ENCODE data around the gene ZNF407.
A peak's percentile ranks its signal among the peaks of the same experiment; 100 is the strongest.
"Not testable (repeated sequence)": the region's sequence is repeated elsewhere in the genome, so short reads cannot be mapped to it uniquely, and the experiment has no call there.

Gene ZNF407, protein sequence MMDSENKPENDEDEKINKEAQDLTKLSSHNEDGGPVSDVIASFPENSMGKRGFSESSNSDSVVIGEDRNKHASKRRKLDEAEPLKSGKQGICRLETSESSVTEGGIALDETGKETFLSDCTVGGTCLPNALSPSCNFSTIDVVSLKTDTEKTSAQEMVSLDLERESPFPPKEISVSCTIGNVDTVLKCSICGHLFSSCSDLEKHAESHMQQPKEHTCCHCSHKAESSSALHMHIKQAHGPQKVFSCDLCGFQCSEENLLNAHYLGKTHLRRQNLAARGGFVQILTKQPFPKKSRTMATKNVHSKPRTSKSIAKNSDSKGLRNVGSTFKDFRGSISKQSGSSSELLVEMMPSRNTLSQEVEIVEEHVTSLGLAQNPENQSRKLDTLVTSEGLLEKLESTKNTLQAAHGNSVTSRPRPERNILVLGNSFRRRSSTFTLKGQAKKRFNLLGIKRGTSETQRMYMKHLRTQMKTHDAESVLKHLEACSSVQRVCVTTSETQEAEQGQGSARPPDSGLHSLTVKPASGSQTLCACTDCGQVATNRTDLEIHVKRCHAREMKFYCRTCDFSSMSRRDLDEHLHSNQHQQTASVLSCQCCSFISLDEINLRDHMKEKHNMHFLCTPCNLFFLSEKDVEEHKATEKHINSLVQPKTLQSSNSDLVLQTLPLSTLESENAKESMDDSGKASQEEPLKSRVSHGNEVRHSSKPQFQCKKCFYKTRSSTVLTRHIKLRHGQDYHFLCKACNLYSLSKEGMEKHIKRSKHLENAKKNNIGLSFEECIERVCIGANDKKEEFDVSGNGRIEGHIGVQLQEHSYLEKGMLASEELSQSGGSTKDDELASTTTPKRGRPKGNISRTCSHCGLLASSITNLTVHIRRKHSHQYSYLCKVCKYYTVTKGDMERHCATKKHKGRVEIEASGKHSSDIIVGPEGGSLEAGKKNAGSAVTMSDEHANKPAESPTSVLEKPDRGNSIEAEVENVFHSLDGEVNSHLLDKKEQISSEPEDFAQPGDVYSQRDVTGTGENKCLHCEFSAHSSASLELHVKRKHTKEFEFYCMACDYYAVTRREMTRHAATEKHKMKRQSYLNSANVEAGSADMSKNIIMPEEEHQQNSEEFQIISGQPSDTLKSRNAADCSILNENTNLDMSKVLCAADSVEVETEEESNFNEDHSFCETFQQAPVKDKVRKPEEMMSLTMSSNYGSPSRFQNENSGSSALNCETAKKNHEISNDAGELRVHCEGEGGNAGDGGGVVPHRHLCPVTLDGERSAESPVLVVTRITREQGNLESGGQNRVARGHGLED (N-terminal part only)

DNA sequence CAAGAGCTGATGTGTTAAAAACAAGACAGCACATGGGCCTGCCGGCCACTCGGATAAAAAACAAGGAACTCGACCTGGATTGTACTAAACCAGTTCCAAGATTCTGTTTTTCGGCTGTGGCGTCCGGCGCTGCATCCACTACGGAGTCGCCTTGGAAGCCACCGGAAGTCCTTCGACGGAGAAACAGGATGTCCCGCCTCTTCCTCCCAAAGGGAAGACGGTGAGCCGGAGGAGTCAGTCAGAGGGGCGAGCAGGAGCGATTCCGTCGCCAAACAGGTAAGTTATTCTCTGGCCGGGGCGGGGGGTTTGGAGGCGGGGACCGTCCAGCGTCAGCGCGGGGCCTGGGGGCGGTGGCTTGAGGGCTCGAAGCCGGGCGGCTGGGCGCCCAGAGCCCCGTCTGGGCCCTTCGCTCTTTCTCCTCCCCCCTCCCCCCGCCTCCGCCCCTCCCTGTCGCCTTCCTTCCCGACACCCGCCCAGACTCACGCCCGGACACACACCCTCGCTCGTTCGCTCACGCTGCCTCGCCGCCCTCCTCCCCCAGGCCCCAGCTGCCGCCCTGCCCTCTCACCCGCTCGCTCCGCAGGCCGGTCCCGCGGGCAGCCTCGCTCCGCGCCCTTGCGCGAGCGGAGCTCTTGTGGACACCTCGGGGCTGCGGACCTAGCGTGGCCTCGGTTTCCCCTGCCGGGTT is at the start of gene ZNF407:
Gene ZNF407, plus strand, starts transcription at position 209 of the 688 bp plus-strand sequence. CDS start 33,150 bp downstream, outside the sequence.
- DNase-seq (ENCODE audit: low read depth), result peak; percentile 65

DNA sequence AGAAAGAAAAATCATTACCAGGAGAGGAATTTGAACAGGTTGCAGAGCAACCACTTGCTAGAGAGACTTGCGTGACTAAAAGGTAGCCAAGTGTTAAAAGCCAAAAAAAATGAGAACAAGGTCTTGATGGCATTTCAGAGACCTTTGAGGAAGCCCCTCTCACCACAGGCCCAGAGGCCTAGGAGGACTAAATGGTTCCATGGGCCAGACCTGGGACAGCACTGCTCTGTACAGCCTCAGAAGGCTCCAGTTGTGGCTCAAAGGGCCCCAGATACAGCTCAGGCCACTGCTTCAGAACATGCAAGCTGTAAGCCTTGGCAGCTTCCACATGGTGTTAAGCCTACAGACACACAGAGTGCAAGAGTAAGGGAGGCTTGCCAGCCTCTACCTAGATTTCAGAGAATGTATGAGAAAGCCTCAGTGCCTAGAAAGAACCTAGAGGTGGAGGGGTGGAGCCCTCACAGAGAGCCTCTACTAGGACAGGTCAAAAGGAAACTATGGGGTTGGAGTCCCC is 48.0 kb upstream of the ZNF407 start:
- no peak for DNase-seq (ENCODE audit: low read depth)

DNA sequence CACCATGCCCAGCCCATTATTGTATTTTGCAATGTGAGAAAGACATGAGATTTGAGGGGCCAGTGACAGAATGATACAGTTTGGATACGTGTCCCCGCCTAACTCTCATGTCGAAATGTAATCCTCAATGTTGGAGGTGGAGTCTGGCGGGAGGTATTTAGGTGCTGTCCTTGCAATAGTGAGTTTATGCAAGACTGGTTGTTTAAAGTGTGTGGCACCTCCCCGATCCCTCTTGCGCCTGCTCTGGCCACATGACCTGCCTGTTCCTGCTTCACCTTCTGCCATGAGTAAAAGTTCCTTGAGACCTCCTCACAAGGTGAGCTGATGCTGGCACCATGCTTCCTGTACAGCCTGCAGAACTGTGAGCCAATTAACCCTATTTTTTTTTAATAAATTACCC is 46.8 kb upstream of the ZNF407 start:
- no peak for DNase-seq (ENCODE audit: low read depth)

DNA sequence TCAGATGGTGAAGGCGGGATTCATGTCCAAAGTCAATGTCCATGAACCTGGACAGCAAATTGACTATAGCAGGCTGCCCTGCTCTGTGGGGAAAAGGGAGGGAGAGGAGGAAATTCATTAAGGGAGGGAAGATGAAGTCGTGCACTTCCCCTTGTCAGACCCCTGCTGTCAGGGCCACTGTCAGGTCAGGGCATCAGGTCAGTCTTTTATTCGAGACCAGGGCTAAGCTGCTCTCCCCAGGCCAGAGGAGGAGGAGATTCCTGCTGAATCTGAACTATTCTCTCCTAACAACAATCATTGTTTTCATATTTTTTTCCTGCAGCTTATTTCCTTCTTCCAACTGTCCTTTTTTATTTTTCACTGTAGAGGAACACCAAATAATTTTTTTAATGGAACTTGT is 46.2 kb upstream of the ZNF407 start:
- DNase-seq (ENCODE audit: low read depth), result no peak

DNA sequence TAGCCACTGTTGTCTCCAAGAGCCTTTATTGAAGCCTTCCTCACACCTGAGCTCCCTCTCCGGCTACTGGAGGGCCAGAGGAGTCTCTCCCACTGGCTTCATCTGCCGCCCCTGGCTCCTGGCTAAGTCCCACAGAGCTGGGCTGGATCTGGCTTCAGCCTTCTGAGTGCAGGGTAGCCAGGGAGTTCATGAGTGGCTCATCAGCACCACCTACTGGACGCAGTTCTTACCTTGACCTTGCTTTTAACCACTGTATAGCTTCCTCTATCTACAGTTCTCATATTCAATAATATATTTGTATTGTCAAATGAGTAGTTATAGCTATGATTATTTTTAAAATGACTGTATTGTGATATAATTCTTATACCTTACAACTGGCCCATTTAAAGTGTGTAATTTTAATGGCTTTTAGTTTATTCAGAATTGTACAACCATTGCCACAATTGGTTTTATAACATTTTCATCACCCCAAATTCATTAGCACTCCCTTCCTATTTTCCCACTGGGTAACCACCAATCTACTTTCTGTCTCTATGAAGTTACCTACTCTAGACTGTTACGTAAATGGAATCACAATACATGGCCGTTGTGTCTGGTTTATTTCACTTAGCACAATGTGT is 45.6 kb upstream of the ZNF407 start:
- DNase-seq (ENCODE audit: low read depth), result peak; percentile 15

DNA sequence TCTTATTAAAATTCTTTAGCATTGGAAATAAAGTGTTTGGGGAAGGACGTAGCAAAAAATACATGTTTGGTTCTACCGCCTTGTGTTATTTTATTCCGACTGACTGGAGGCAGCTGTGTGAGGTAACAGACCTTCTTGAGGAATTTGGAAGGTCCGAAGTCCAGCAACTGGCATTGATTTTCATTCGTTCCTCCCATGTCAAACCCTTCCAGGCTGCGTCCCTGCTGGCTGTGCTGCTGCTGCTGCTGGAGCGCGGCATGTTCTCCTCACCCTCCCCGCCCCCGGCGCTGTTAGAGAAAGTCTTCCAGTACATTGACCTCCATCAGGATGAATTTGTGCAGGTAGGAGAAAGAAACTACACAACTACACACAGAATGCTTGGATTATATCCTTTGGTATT is 41.5 kb upstream of the ZNF407 start:
- no peak for DNase-seq (ENCODE audit: low read depth)

DNA sequence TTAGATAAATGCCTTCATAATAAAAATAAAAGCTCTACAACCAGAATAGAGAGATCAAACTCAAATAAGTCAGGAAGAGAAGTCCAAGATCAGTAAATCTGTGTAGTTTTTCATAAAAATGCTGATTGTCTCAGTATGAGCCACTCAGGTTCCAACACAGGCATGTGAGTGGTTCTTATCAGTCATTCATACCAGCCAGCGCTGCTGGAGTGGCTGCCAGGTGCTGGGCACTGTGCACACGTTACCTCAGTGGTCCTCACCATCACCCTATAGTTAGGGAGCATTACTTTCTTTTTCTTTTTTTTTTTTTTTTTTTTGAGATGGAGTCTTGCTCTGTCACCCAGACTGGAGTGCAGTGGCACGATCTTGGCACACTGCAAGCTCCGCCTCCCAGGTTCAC is 39.6 kb upstream of the ZNF407 start:
- DNase-seq (ENCODE audit: low read depth), result no peak

DNA sequence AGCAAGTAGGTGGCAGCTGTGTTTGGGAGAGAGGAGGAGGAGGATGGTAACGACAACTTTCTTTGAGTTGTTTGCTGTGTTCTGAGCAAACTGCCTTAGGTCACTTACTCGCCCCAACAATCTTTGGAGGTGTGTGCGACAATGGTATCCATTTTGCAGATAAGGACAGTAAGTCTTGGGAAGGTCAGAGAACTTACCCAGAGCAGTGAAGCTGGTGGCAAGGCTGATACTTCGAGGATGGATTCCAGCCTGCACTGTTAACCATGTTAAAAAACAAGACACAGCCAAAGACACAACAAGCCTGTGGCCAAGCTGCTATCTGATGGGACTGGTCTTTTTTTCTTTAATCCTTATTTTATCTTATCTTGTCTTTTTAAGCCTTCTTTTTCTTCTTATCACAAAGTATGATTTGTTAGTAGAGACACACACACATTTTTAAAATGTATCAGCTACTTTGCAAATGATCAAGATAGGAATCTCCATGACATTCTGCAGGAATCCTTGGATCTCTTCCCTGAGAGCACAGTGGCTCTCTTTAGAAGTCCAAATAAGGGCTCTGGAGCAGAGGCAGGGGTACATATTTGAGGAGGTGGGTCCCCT is 35.4 kb upstream of the ZNF407 start:
- DNase-seq (ENCODE audit: low read depth), result no peak

DNA sequence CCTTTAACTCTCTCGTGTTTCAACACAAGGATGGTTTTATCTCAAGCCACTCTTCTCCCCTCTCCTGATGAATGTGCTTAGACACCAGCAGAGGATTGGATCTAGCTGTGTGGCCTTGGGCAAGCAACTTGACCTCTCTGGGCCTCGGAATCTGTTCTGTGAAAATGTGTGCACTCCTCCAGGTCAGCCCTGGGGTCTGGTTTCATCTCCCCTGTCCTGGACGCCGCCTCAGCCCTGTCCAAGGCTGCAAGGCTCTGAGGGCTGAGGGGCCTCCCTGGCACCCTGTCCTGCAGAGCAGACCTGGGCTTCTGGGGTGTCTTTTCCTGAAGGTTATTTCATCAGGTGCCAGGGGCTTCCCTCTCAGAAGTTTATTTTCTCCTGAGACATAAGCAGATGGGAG is 34.9 kb upstream of the ZNF407 start:
- no peak for DNase-seq (ENCODE audit: low read depth)

DNA sequence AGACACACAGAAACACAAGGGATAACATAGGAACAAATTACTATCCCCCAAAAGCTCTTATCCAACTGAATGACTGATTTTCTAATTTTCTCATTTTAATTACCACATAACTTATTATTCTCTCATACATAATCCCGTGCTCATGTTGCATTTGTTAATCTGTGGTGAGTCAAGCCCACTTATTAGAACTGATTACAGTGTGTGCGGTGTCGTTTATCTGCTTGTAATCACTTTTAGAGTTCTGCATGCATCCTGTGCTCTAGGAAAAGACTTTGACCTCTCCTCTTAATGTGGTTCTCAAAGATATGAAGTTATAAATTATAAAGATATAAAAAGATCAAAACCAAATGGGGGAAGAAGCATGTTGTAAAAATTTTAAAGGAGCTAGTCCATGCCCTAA is 33.7 kb upstream of the ZNF407 start:
- no peak for DNase-seq (ENCODE audit: low read depth)

DNA sequence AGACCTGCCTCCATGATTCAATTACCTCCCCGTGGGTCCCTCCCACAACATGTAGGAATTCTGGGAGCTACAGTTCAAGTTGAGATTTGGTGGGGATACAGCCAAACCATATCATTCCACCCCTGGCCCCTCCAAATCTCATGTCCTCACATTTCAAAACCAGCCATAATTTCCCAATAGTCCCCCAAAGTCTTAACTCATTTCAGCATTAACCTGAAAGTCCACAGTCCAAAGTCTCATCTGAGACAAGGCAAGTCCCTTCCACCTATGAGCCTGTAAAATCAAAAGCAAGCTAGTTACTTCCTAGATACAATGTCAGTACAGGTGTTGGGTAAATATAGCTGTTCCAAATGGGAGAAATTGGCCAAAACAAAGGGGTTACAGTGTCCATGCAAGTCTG is 32.5 kb upstream of the ZNF407 start:
- not testable (repeated sequence) for DNase-seq (ENCODE audit: low read depth)

DNA sequence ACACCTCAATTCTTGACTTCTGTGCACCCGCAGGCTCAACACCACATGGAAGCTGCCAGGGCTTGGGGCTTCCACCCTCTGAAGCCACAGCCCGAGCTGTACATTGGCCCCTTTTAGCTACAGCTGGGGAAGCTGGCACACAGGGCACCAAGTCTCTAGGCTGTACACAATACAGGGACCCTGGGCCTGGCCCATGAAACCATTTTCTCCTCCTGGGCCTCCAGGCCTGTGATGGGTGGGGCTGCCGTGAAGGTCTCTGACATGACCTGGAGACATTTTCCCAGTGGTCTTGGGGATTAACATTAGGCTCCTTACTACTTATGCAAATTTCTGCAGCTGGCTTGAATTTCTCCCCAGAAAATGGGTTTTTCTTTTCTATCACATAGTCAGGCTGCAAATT is 31.7 kb upstream of the ZNF407 start:
- not testable (repeated sequence) for DNase-seq (ENCODE audit: low read depth)

DNA sequence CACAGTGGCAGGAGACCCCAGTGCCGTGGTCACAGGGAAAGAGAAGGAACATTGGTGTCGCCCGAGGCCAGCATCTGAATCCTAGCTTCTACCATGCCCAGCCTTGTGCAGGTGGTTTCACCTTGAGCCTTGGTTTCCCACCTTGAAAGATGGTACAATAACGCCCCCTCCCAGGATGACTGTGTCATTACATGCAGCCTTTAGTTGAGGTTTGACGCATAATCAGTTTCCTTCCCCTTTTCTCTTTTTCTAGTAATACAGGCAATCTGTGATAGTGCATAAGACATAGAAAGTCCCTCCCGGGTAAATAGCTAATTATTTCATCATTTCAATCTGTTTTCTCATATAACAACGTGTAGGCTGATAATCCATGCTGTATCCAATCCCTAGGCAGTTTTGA is 29.8 kb upstream of the ZNF407 start:
- no peak for DNase-seq (ENCODE audit: low read depth)

DNA sequence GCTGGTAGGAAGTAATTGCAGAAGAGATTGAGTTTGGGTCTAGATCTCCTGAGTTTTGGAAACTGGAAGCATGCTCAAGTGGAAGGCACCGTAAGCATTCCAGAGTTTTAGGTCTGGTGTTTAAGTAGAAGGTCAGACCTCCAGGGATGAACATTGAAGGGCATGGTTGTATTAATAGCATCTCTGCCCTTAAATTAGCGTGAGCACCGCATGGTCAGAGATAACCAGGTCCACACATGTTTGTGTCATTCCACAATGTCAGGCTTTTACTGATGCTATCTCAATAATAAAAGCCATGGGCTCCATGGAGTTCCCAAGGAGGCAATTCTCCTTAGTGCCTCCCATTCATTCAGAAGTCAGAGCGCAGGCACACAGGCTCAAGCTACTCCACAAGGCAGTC is 28.3 kb upstream of the ZNF407 start:
- DNase-seq (ENCODE audit: low read depth), result no peak

DNA sequence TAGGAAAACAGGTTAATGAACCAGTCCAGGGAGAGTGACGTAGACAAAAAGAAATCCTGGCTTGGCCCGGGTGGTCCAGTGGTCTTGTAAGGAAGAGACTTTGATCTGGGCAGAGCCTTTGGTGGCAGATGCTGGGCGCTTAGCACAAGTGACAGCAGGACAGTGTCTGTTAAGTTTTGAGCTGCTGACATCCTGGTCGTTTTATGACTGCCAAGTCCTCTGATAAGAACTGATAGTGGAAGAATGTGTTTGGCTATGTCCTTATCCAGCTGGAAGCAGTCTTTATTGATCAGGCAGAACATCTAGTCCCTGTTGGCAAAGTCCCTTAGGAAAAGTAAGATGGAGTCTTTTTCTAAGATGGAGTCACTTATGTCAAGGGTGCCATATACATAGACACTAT is 27.4 kb upstream of the ZNF407 start:
- DNase-seq (ENCODE audit: low read depth), result no peak

DNA sequence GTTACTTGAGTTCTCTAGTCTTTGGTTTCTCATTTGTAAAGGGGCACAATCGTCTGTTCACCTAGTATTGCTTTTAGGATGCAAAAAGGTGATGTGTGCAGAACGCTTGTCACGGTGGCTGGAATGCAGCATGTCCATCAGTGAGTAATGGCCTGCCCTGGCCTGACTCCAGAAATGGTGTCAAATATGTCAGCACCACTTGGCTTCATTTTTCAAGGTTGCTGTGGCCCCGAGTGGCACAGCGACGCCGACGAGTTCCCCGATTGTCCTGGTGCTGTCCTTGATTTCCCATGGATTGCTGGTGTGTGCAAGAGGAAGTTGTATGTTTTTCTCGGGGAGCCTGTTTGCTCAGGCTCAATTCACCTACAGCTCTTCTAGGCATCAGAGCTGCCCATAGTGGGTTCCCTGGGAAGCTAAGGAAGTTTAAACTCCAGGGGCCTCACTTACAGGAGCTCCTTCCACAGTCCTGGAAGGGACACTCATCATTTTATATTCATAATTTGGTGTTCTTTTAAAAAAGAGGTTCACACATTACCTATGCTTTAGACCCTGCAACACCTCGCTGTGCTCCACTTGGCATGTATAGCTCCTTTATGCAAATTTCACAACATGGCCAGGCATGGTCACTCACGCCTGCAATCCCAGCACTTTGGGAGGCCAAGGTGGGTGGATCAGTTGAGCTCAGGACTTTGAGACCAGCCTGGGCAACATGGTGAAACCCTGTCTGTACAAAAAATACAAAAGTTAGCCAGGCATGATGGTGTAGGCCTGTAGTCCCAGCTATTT is 25.6 kb upstream of the ZNF407 start:
- no peak for DNase-seq (ENCODE audit: low read depth)

DNA sequence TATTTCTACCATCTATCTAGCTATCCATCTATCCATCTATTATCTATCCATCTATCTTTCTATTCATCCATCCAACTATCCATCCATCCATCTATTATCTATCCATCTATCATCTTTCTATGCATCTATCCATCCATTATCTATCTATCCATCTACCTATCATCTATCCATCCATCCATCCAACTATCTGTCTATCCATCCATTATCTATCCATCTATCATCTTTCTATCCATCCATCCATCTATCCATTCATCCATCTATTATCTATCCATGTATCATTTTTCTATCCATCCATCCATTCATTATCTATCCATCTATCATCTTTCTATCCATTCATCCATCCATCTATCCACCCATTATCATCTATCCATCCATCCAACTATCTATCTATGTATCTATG is 24.6 kb upstream of the ZNF407 start:
- no peak for DNase-seq (ENCODE audit: low read depth)

DNA sequence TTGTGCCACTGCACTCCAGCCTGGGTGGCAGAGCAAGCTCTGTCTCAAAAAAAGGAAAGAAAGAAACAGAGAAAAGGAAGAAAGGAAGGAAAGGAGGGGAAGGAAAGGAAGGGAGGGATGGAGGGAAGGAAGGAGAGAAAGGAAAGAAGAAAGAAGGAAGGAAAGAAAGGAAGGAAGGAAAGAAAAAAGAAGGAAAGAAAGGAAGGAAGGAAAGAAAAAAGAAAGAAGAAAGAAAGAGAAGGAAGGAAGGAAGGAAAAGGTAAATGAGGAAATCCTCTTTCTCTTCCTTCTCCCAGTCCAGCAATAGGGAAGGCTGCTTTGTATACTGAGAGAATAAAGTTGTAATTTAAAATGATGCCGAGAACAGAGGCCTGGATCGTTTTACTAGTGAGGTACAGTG is 22.8 kb upstream of the ZNF407 start:
- DNase-seq (ENCODE audit: low read depth), result no peak

DNA sequence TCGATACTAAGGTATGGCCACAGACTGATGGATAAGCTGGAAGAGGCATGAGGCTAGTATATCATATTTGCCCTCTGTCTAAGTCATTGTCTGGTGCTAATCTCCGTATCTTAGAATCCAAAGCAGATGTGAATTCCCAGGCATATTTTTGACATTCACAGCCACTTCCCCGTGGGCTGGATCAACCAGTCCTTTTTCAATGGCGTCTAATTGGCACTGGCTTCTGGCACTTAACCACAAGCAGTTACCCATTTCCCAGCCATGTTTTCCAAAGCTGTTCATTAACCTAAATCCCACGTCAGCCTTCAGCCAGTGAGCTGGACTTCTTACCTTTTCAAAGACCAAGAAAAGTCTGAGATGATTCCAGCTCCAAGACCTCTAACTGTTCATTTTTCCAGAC is 20.7 kb upstream of the ZNF407 start:
- no peak for DNase-seq (ENCODE audit: low read depth)

Data from HS-5 (cell line).